GM23338 (cell line): Measurements from ENCODE around the gene NF1. TPM values are rescaled to one million over a fixed set of nuclear protein-coding genes. Genes with fewer than 3 reads are reported as not detected.

Experiments
- ATAC-seq: fragments of 200-7000 bp; cut with Tn5 transposase; 3 replicates; pipeline ENCODE4 v1.9.1; 2020
- DNase-seq: peaks from one replicate; pipeline ENCODE4 v3.0.0-alpha.2; 2015; ENCODE audit warnings: low spot score
- H2AFZ ChIP-seq: fragments of 200-600 bp; sonication (generic); 2 replicates; pipeline ENCODE4 v1.8.0; 2016; ENCODE audit warnings: antibody characterized with exemption, mild to moderate bottlenecking, moderate library complexity
- H3F3A ChIP-seq: fragments of 200-600 bp; sonication (generic); replicated peaks from 2 replicates; pipeline ENCODE4 v1.8.0; 2017; ENCODE audit warnings: antibody characterized with exemption, mixed run types, low read depth
- H3K27ac ChIP-seq: fragments of 200-600 bp; sonication (generic); 2 replicates; pipeline ENCODE4 v1.6.1; 2016; ENCODE audit warnings: low read depth
- H3K27me3 ChIP-seq: fragments of 200-600 bp; sonication (generic); 2 replicates; pipeline ENCODE4 v1.8.0; 2016; ENCODE audit warnings: mild to moderate bottlenecking, mixed run types, moderate library complexity; ENCODE audit not compliant: insufficient read depth
- H3K36me3 ChIP-seq: fragments of 200-600 bp; sonication (generic); 2 replicates; pipeline ENCODE4 v1.8.0; 2016; ENCODE audit warnings: mild to moderate bottlenecking; ENCODE audit not compliant: insufficient read depth
- H3K4me1 ChIP-seq: fragments of 200-600 bp; sonication (generic); 2 replicates; pipeline ENCODE4 v1.8.0; 2016; ENCODE audit warnings: mild to moderate bottlenecking, moderate library complexity; ENCODE audit not compliant: insufficient read depth
- H3K4me2 ChIP-seq: fragments of 200-600 bp; sonication (generic); 2 replicates; pipeline ENCODE4 v1.7.1; 2017; ENCODE audit warnings: mixed run types
- H3K4me3 ChIP-seq: fragments of 200-600 bp; sonication (generic); 2 replicates; pipeline ENCODE4 v1.6.1; 2016; ENCODE audit warnings: mixed run types
- H3K79me2 ChIP-seq: fragments of 200-600 bp; sonication (generic); replicated peaks from 2 replicates; pipeline ENCODE4 v1.8.0; 2017; ENCODE audit warnings: mild to moderate bottlenecking; ENCODE audit not compliant: insufficient read depth
- H3K9me2 ChIP-seq: fragments of 200-600 bp; sonication (generic); 2 replicates; pipeline ENCODE4 v1.8.0; 2017; ENCODE audit not compliant: insufficient read depth
- H4K20me1 ChIP-seq: fragments of 200-600 bp; sonication (generic); replicated peaks from 2 replicates; pipeline ENCODE4 v1.8.0; 2017; ENCODE audit warnings: mild to moderate bottlenecking; ENCODE audit not compliant: insufficient read depth
- H3K27ac Mint-ChIP-seq: 2 replicates; pipeline ENCODE4 v1.8.0; 2020; ENCODE audit warnings: inconsistent platforms, mild to moderate bottlenecking, moderate library complexity, mixed read lengths
- H3K27me3 Mint-ChIP-seq: 3 replicates; pipeline ENCODE4 v1.8.0; 2022; ENCODE audit warnings: low read depth, mild to moderate bottlenecking, moderate library complexity, mixed read lengths, inconsistent platforms; ENCODE audit not compliant: insufficient read depth, poor library complexity
- H3K36me3 Mint-ChIP-seq: 3 replicates; pipeline ENCODE4 v1.8.0; 2021; ENCODE audit warnings: low read depth, mild to moderate bottlenecking, inconsistent platforms, moderate library complexity, mixed read lengths
- H3K4me1 Mint-ChIP-seq: 3 replicates; pipeline ENCODE4 v1.8.0; 2020; ENCODE audit warnings: mild to moderate bottlenecking, inconsistent platforms, mixed read lengths
- H3K4me3 Mint-ChIP-seq: 3 replicates; pipeline ENCODE4 v1.8.0; 2021; ENCODE audit warnings: moderate library complexity, mild to moderate bottlenecking, inconsistent platforms, mixed read lengths
- H3K9me3 Mint-ChIP-seq: 3 replicates; pipeline ENCODE4 v1.8.0; 2020; ENCODE audit warnings: moderate library complexity, mild to moderate bottlenecking, inconsistent platforms, mixed read lengths
- CTCF ChIP-seq, 2 experiments: fragments of 200-600 bp in 1 of 2; sonication (generic) in 1 of 2; conservative IDR thresholded peaks; 2 replicates each; pipeline versions ENCODE4 v1.5.1 to v1.6.1; 2016 to 2017; ENCODE audit warnings: antibody characterized with exemption in 2 of 2, low read depth in 2 of 2, mild to moderate bottlenecking in 2 of 2, moderate library complexity in 1 of 2
- ETS1 ChIP-seq: IDR thresholded peaks from 2 replicates; pipeline ENCODE4 v1.6.1; 2016; ENCODE audit warnings: antibody characterized with exemption
- EZH2 ChIP-seq: fragments of 200-600 bp; sonication (generic); IDR thresholded peaks from one replicate; pipeline ENCODE4 v1.8.0; 2017; ENCODE audit warnings: antibody characterized with exemption, mild to moderate bottlenecking, low read depth; ENCODE audit not compliant: unreplicated experiment
- EZH2phosphoT487 ChIP-seq: fragments of 200-600 bp; sonication (generic); IDR thresholded peaks from one replicate; pipeline ENCODE4 v1.8.1; 2018; ENCODE audit warnings: antibody characterized with exemption; ENCODE audit not compliant: unreplicated experiment
- JUNB ChIP-seq: IDR thresholded peaks from one replicate; pipeline ENCODE4 v1.6.1; 2016; ENCODE audit warnings: antibody characterized with exemption; ENCODE audit not compliant: unreplicated experiment
- NANOG ChIP-seq: IDR thresholded peaks from 2 replicates; pipeline ENCODE4 v1.6.1; 2016; ENCODE audit warnings: antibody characterized with exemption, borderline replicate concordance
- POLR2AphosphoS5 ChIP-seq: IDR thresholded peaks from 2 replicates; pipeline ENCODE4 v1.6.1; 2016; ENCODE audit warnings: antibody characterized with exemption, low read depth
- REST ChIP-seq: IDR thresholded peaks from one replicate; pipeline ENCODE4 v1.6.1; 2018; ENCODE audit warnings: antibody characterized with exemption; ENCODE audit not compliant: unreplicated experiment
- STAT1 ChIP-seq: IDR thresholded peaks from one replicate; pipeline ENCODE4 v1.6.1; 2016; ENCODE audit warnings: antibody characterized with exemption; ENCODE audit not compliant: unreplicated experiment
- ZNF114 ChIP-seq: fragments of 250-450 bp; sonication (Bioruptor Pico); IDR thresholded peaks from 2 replicates; pipeline ENCODE4 v1.5.0; 2020; ENCODE audit warnings: mild to moderate bottlenecking, moderate library complexity
- ZNF331 ChIP-seq: fragments of 250-450 bp; sonication (Bioruptor Pico); IDR thresholded peaks from 2 replicates; pipeline ENCODE4 v1.5.0; 2020; ENCODE audit warnings: low read depth, mild to moderate bottlenecking, moderate library complexity
- ZNF462 ChIP-seq: fragments of 250-450 bp; sonication (Bioruptor Pico); IDR thresholded peaks from 2 replicates; pipeline ENCODE4 v1.5.0; 2020; ENCODE audit warnings: mild to moderate bottlenecking, moderate library complexity
- polyA plus RNA-seq: library from polyadenylated mRNA; unstranded; fragments of >200 nt; fragmentation: Nextera tagmentation; extraction: Ambion mirVana; gene quantifications from 2 replicates; pipeline ENCODE4 v1.2.1, GENCODE V29; 2016
- total RNA-seq: library from RNA; depleted of rRNA; stranded (reverse); fragments of >200 nt; shearing (Covaris generic); gene quantifications from 2 replicates; pipeline ENCODE4 v1.2.3, GENCODE V29; 2014

NF1 gene
- total and polyA plus RNA-seq, 2 experiments from 2014 or later, result 16.3 to 49.7 TPM

GRCh38 chr17:31249835-31250141 is 155.0 kb downstream of the NF1 start:
- H3K36me3 ChIP-seq, result no peaks in the 10 kb centered on the region

More at GRCh38 chr17:31249835-31250141, 155.0 kb downstream of the NF1 start:
- H3K27me3 Mint-ChIP-seq, result no peaks in the 10 kb centered on the region
- DNase-seq (peak; percentile 44), ATAC-seq (no peak)
- Histone ChIP-seq H3K4me1 (peaks cover 8% of the 10 kb centered on the region; the same call in 1 of the 2 replicates), H3K9me2 (no peaks in the 10 kb centered on the region), H3K79me2 (no peaks in the 10 kb centered on the region), H3K27ac (peak overlapping the region; percentile 22; the same call in 1 of the 2 replicates), H2AFZ (no peak overlapping the region), H3K4me3 (no peak overlapping the region), H3F3A (no peaks in the 10 kb centered on the region), H4K20me1 (no peaks in the 10 kb centered on the region), H3K4me2 (no peak overlapping the region), H3K27me3 (no peaks in the 10 kb centered on the region)
- H3K9me3 Mint-ChIP-seq, result no peaks in the 10 kb centered on the region
- H3K4me1 Mint-ChIP-seq, result peaks cover 20% of the 10 kb centered on the region
- TF ChIP-seq ETS1 (no peak), ZNF114 (no peak), ZNF331 (CRISPR knock-in tag) (no peak), STAT1 (no peak), JUNB (no peak), CTCF (conservative IDR thresholded peaks at IDR 0.05; ENCODE audit: low read depth in 2 of 2) (no peak), EZH2phosphoT487 (no peak), NANOG (no peak), ZNF462 (CRISPR knock-in tag) (no peak), REST (no peak), EZH2 (no peak), POLR2AphosphoS5 (no peak)
- peaks cover 8% of the 10 kb centered on the region; the same call in 1 of the 3 replicates for H3K36me3 Mint-ChIP-seq
- H3K4me3 Mint-ChIP-seq, result no peak overlapping the region
- H3K27ac Mint-ChIP-seq, result peak overlapping the region; percentile 99
